ENCODE results near the gene WDR6.

DNA sequence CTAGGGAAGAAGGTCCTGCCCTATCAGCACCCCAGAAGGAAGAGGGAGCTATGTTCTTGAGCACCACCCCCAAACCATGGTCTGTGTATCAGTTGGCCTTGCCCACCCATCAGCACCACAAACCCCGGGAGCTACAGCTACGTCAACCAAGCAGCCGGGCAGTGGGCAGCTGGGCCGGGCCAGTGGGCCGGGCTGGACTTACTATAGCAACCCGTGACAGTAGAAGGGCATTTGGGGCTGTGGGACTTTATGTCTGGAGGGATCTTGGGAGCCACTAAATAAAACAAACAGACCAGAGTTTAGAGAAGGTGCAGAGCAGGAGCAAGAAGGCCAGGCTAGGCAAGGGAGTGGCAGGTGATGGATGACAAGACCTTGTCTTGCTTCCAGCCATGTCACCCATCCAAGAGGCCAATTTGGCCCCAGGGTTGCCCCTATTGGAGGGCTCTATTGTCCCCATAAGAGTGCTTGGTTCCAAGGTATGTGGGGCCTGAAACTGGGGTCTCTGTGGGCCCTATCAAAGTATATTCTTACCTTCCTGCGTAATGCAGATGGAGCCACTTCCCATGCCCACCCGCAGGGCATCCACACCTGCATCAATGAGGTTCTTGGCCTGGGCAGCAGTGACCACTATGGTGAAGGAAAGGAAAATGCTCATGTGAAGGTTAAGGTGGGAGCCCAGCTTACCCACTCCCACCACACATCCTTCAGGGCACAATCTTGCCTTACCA lies 18.8 kb downstream of the WDR6 start:
- TF ChIP-seq, protein P1, sequence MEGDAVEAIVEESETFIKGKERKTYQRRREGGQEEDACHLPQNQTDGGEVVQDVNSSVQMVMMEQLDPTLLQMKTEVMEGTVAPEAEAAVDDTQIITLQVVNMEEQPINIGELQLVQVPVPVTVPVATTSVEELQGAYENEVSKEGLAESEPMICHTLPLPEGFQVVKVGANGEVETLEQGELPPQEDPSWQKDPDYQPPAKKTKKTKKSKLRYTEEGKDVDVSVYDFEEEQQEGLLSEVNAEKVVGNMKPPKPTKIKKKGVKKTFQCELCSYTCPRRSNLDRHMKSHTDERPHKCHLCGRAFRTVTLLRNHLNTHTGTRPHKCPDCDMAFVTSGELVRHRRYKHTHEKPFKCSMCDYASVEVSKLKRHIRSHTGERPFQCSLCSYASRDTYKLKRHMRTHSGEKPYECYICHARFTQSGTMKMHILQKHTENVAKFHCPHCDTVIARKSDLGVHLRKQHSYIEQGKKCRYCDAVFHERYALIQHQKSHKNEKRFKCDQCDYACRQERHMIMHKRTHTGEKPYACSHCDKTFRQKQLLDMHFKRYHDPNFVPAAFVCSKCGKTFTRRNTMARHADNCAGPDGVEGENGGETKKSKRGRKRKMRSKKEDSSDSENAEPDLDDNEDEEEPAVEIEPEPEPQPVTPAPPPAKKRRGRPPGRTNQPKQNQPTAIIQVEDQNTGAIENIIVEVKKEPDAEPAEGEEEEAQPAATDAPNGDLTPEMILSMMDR (IDR thresholded peaks at IDR 0.05): no peak
- TF ChIP-seq POLR2A (IDR thresholded peaks at IDR 0.05) (no peak), EP300 (IDR thresholded peaks at IDR 0.05) (no peak)
